ENCODE results near the gene ARHGEF17. TPM values are rescaled to one million over a fixed set of nuclear protein-coding genes. Genes with fewer than 3 reads are reported as not detected.

The ARHGEF17 gene
- total and polyA plus RNA-seq, 5 donors from 2014 or later = 0.47 TPM; not detected in 4

DNA sequence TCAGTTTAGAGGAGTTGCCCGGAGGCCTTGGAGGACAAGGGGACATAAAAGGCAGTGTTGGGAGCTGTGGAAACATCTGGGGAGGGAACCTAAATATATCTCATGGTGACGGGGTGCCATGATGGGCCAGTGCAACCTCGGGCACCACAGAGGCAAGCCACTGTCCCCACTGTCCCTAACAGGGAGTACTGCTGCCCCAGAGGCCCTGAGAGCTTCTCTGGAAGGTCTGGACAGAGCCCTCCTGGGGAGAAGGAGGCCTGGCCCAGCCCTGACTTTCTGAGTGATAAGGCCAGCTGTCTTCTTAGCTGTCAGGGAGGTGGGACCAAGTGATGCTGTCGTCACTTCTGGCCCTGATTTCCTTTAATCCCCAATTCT, 41.4 kb upstream of the ARHGEF17 start:
- Mint-ChIP-seq H3K9me3 (peaks cover 0 to 5% (median 0%) of the 10 kb centered on the region in 7 donors), H3K27ac (no peak overlapping the region), H3K27me3 (peaks cover 39% of the 10 kb centered on the region), H3K4me1 (no peaks in the 10 kb centered on the region), H3K4me3 (no peak overlapping the region), H3K36me3 (no peaks in the 10 kb centered on the region)
- Histone ChIP-seq H3K27ac (ENCODE audit: insufficient read depth, low read length, poor library complexity, severe bottlenecking) (no peak overlapping the region), H3K27me3 (ENCODE audit: control insufficient read depth, insufficient read depth, low read length) (peaks cover 11% of the 10 kb centered on the region), H3K4me1 (ENCODE audit: control insufficient read depth, insufficient read depth, low read length, poor library complexity, severe bottlenecking) (no peaks in the 10 kb centered on the region), H3K36me3 (ENCODE audit: control insufficient read depth, insufficient read depth, low read length) (no peaks in the 10 kb centered on the region), H3K9me3 (ENCODE audit: control insufficient read depth in 2 of 2, low read length in 2 of 2) (no peaks in the 10 kb centered on the region), H3K4me3 (ENCODE audit: low read depth, low read length) (no peak overlapping the region)
- ATAC-seq (ENCODE audit: low read depth in 2 of 2) (no peak), DNase-seq (no peak)

DNA sequence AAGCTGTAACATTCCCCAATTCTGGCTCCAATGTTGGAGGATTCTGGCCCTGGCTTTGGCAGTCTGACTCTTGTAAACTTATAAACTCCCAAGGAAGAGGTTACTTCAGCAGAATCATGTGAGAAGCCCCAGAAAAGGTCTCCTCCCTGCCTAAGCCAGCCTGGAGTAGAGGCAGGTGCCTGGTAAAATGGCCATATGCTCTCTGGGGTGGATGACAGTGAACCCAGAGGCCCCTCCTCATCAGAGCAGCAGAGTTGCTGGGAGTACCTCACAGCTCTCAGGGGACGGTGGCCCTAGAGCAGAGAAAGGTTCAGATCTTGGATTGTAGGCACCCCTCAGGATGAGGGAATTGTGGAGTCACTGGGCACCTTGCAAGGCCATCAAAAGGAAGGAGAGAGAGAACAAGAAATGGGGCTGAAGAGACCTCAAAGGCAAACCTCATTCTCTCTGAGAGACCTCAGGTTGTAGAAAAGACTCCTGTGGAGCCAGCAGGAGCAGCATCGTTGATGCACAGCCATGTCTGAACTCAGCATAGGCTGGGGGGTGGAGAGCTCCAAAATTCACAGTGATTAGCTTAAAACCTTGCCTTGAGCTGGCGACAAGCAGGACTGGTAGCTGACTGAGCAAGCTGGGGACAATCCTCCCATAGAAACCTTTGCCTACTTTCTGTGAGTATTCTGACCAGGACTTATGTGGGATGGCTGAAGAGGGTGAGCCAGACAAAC, 40.8 kb upstream of the ARHGEF17 start:
- DNase-seq (no peak), ATAC-seq (ENCODE audit: low read depth in 2 of 2) (no peak)
- Mint-ChIP-seq H3K36me3 (no peaks in the 10 kb centered on the region), H3K4me3 (no peak overlapping the region), H3K27me3 (peaks cover 37% of the 10 kb centered on the region), H3K9me3 (peaks cover 0 to 4% (median 0%) of the 10 kb centered on the region in 7 donors), H3K4me1 (no peaks in the 10 kb centered on the region), H3K27ac (no peak overlapping the region)
- Histone ChIP-seq H3K27ac (ENCODE audit: insufficient read depth, low read length, poor library complexity, severe bottlenecking) (no peak overlapping the region), H3K4me3 (ENCODE audit: low read depth, low read length) (no peak overlapping the region), H3K9me3 (ENCODE audit: control insufficient read depth in 2 of 2, low read length in 2 of 2) (no peaks in the 10 kb centered on the region), H3K36me3 (ENCODE audit: control insufficient read depth, insufficient read depth, low read length) (no peaks in the 10 kb centered on the region), H3K27me3 (ENCODE audit: control insufficient read depth, insufficient read depth, low read length) (peaks cover 11% of the 10 kb centered on the region), H3K4me1 (ENCODE audit: control insufficient read depth, insufficient read depth, low read length, poor library complexity, severe bottlenecking) (no peaks in the 10 kb centered on the region)

DNA sequence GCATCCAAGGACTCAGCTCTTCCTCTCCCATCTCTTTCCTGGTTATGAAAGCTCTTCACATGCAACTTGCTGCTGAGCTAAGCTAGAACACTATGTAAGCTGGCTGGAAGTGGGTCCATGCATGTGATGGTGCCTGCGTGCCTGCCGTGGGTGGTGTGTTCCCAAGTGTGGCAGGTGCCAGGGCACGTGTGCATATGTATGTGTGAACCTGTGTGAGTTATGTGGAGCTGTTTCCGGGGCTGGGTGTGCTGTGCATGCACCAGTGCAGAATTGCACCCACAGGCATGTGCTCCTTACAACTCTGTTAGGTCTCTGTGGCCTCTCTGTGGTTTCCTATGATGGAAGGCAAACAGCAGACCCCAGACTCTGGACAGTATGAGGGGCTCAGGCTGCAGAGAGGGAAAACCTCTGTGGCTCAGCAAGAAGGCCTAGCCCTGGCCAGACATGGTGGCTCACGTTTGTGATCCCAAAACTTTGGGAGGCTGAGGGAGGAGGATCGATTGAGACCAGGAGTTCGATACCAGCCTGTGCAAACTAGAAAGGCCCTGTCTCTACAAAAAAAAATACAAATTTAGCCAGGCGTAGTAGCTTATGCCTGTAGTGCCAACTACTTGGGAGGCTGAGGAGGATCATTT, 40.1 kb upstream of the ARHGEF17 start:
- Mint-ChIP-seq H3K4me1 (no peaks in the 10 kb centered on the region), H3K9me3 (peaks cover 0 to 3% (median 0%) of the 10 kb centered on the region in 7 donors), H3K27ac (no peak overlapping the region), H3K27me3 (peaks cover 37% of the 10 kb centered on the region), H3K36me3 (no peaks in the 10 kb centered on the region), H3K4me3 (no peak overlapping the region)
- Histone ChIP-seq H3K36me3 (ENCODE audit: control insufficient read depth, insufficient read depth, low read length) (no peaks in the 10 kb centered on the region), H3K9me3 (ENCODE audit: control insufficient read depth in 2 of 2, low read length in 2 of 2) (no peaks in the 10 kb centered on the region), H3K4me3 (ENCODE audit: low read depth, low read length) (no peak overlapping the region), H3K4me1 (ENCODE audit: control insufficient read depth, insufficient read depth, low read length, poor library complexity, severe bottlenecking) (no peaks in the 10 kb centered on the region), H3K27ac (ENCODE audit: insufficient read depth, low read length, poor library complexity, severe bottlenecking) (no peak overlapping the region), H3K27me3 (ENCODE audit: control insufficient read depth, insufficient read depth, low read length) (peaks cover 9% of the 10 kb centered on the region)
- ATAC-seq (ENCODE audit: low read depth in 2 of 2) (no peak), DNase-seq (no peak)

DNA sequence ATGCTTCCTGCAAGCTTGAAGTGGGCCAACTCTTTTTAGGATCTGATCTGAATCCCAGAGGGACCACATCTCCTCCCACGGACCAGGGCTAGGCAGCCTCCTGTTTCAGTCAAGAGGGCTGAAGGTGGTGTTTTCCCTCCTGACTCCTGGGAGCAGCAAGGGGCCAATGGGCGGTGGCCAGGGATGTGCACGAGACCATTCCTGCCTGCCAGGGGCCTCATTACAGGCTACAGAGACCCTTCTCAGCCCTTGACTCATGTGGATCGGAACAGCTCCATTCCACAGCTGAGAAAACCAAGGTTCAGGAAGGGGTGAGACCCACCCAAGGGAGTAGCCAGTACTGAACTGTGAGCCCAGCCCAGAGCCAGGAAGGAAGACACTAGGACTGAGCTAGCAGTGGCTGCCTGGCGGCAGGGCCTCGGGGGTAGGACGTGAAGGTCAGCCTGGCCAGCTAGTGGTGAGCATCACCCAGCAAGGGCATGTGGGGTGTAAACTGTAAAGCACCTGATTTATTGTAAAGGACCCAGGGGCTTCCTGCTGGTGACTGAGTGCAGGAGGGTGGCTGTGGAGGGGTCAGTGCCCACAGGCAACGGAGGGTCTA, 39.3 kb upstream of the ARHGEF17 start:
- H3K4me1 ChIP-seq (ENCODE audit: control insufficient read depth, insufficient read depth, low read length, poor library complexity, severe bottlenecking) = no peaks in the 10 kb centered on the region
- H3K27ac ChIP-seq (ENCODE audit: insufficient read depth, low read length, poor library complexity, severe bottlenecking) = no peak overlapping the region
- no peaks in the 10 kb centered on the region for H3K36me3 ChIP-seq (ENCODE audit: control insufficient read depth, insufficient read depth, low read length)
- H3K27ac Mint-ChIP-seq = no peak overlapping the region
- ATAC-seq (ENCODE audit: low read depth in 2 of 2) (no peak), DNase-seq (no peak)
- H3K27me3 ChIP-seq (ENCODE audit: control insufficient read depth, insufficient read depth, low read length) = peaks cover 2% of the 10 kb centered on the region
- H3K9me3 Mint-ChIP-seq = peaks cover 0 to 3% (median 0%) of the 10 kb centered on the region in 7 donors
- H3K27me3 Mint-ChIP-seq = peaks cover 30% of the 10 kb centered on the region
- H3K4me1 Mint-ChIP-seq = no peaks in the 10 kb centered on the region
- H3K9me3 ChIP-seq (ENCODE audit: control insufficient read depth in 2 of 2, low read length in 2 of 2) = no peaks in the 10 kb centered on the region
- H3K36me3 Mint-ChIP-seq = no peaks in the 10 kb centered on the region
- H3K4me3 Mint-ChIP-seq = no peak overlapping the region
- H3K4me3 ChIP-seq (ENCODE audit: low read depth, low read length) = no peak overlapping the region

DNA sequence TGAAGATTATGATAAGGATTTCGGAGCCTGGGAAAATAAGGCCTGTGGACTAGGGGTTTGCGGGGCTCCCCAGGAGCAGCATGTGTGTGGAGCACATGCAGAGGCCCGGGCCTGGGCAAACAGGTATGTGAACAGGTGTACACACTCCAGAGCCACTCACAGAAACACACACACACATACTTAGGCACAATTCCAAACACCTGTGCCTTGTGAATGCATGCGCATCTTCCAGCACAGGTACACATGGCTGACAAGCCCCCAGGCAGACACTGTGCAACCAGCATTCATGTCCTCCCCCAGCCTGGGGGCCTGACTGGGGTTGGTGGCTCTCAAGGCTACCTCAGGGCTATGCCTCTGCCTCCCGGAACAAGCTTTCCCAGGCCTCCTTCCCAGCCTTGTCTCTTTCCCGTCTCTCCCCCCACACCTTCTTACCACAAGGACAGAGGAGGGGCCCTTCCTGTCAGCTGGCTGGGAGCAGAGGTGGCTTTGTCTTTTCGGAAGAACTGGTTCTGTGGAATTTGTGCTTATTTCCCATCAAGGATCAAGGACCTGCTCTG, 38.5 kb upstream of the ARHGEF17 start:
- H3K36me3 Mint-ChIP-seq = no peaks in the 10 kb centered on the region
- Histone ChIP-seq H3K4me1 (ENCODE audit: control insufficient read depth, insufficient read depth, low read length, poor library complexity, severe bottlenecking) (no peaks in the 10 kb centered on the region), H3K9me3 (ENCODE audit: control insufficient read depth in 2 of 2, low read length in 2 of 2) (no peaks in the 10 kb centered on the region), H3K4me3 (ENCODE audit: low read depth, low read length) (no peak overlapping the region), H3K36me3 (ENCODE audit: control insufficient read depth, insufficient read depth, low read length) (no peaks in the 10 kb centered on the region), H3K27ac (ENCODE audit: insufficient read depth, low read length, poor library complexity, severe bottlenecking) (no peak overlapping the region), H3K27me3 (ENCODE audit: control insufficient read depth, insufficient read depth, low read length) (no peaks in the 10 kb centered on the region)
- H3K9me3 Mint-ChIP-seq = peaks cover 0 to 3% (median 0%) of the 10 kb centered on the region in 7 donors
- H3K4me1 Mint-ChIP-seq = no peaks in the 10 kb centered on the region
- no peak overlapping the region for H3K4me3 Mint-ChIP-seq
- H3K27me3 Mint-ChIP-seq = peaks cover 29% of the 10 kb centered on the region
- ATAC-seq (ENCODE audit: low read depth in 2 of 2) (no peak), DNase-seq (no peak)
- H3K27ac Mint-ChIP-seq = no peak overlapping the region

DNA sequence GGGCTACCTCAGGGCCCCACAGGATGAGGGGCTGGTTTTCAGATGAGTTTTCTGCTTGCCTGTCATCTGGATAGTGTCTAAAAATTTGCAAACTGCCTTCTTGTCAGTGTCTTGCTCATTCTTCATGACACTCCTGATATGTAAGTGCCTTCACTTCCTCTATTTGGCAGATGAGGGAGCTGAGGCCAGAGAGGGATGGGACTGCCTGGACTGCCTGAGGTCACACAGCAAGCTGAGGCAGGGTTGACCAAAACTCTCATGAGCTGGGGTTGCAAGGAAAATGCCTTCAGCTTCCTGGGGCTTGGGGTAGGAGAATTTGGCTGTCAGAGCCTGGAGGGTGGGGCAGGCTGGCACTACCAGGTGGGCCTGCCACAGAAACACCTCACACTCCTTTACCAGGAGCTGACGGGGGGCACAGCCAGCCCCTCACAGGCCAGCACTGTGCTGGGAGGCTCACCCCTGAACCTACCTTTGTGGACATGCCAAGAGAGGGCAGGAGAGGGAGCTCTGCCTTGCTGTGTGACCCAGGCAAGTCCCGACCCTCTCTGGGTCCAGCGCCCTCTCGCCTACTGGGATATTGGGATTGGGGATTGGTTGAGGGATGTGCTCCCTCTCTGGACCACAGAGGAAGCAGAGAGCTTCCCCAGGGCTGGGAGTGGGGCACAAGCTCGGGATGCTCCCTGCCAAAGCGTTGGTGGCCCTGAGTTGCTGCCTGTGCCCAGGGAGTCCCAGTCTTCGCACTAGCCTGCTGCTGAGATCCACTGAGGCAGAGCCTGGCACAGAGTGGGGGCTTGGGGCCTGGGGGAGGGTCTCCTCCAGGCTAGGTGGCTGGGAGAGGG, 37.8 kb upstream of the ARHGEF17 start:
- Histone ChIP-seq H3K27me3 (ENCODE audit: control insufficient read depth, insufficient read depth, low read length) (peaks cover under 1% of the 10 kb centered on the region), H3K4me1 (ENCODE audit: control insufficient read depth, insufficient read depth, low read length, poor library complexity, severe bottlenecking) (no peaks in the 10 kb centered on the region), H3K27ac (ENCODE audit: insufficient read depth, low read length, poor library complexity, severe bottlenecking) (no peak overlapping the region), H3K9me3 (ENCODE audit: control insufficient read depth in 2 of 2, low read length in 2 of 2) (no peaks in the 10 kb centered on the region), H3K36me3 (ENCODE audit: control insufficient read depth, insufficient read depth, low read length) (no peaks in the 10 kb centered on the region), H3K4me3 (ENCODE audit: low read depth, low read length) (no peak overlapping the region)
- Mint-ChIP-seq H3K9me3 (no peaks in the 10 kb centered on the region), H3K4me3 (no peak overlapping the region), H3K36me3 (no peaks in the 10 kb centered on the region), H3K27me3 (peaks cover 24% of the 10 kb centered on the region), H3K27ac (no peak overlapping the region), H3K4me1 (no peaks in the 10 kb centered on the region)
- ATAC-seq (ENCODE audit: low read depth in 2 of 2) (no peak), DNase-seq (no peak)

DNA sequence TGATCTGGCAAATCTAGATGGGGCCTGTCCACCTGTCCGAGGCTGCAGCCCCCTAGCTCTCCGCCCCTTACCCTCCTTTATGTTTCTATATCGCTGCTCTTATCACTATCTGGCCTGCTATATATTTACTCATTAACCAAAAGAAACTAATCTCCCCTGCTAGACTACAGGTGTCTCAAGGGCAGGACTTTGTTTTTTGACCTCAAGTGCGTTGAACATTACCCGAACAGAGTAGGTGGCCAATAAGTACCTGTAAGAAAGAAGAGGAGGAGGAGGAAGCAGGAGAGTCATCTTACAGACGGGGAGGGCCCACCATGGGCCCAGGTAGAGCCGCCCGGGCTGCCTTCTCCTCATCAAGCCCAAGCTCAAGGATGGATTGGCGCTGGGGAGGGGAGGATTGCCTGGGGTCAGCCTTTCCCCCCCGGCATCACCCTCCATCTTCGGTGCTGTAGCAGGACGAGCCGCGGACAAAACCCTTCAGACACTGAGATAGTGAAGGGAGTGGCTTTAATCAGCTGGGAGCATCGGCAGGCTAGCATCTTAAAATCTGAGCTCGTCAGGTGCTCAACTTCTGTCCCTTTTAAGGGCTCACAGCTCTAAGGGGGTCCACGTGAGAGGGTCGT, 37.1 kb upstream of the ARHGEF17 start:
- peaks cover 23% of the 10 kb centered on the region for H3K27me3 Mint-ChIP-seq
- Histone ChIP-seq H3K27ac (ENCODE audit: insufficient read depth, low read length, poor library complexity, severe bottlenecking) (no peak overlapping the region), H3K27me3 (ENCODE audit: control insufficient read depth, insufficient read depth, low read length) (peaks cover 2% of the 10 kb centered on the region), H3K9me3 (ENCODE audit: control insufficient read depth in 2 of 2, low read length in 2 of 2) (no peaks in the 10 kb centered on the region), H3K4me1 (ENCODE audit: control insufficient read depth, insufficient read depth, low read length, poor library complexity, severe bottlenecking) (no peaks in the 10 kb centered on the region), H3K36me3 (ENCODE audit: control insufficient read depth, insufficient read depth, low read length) (no peaks in the 10 kb centered on the region), H3K4me3 (ENCODE audit: low read depth, low read length) (no peak overlapping the region)
- H3K9me3 Mint-ChIP-seq = no peaks in the 10 kb centered on the region
- H3K4me1 Mint-ChIP-seq = no peaks in the 10 kb centered on the region
- DNase-seq = no peak
- no peak overlapping the region for H3K4me3 Mint-ChIP-seq
- H3K27ac Mint-ChIP-seq = no peak overlapping the region
- ATAC-seq (ENCODE audit: low read depth in 2 of 2) = no peak
- no peaks in the 10 kb centered on the region for H3K36me3 Mint-ChIP-seq
